Endothelial cell of umbilical vein (primary cell): ENCODE results near the gene LPP.

ENCODE experiments used
- EZH2 ChIP-seq: IDR thresholded peaks from 2 replicates; pipeline ENCODE4 v1.6.1; 2012; ENCODE audit warnings: borderline replicate concordance, low read depth, mild to moderate bottlenecking, moderate library complexity, low read length, inconsistent platforms; ENCODE audit not compliant: severe bottlenecking
- JUN ChIP-seq: IDR thresholded peaks from 2 replicates; pipeline ENCODE4 v1.6.1; 2011; ENCODE audit warnings: borderline replicate concordance, low read depth; ENCODE audit not compliant: insufficient read length, insufficient read depth
- MAX ChIP-seq: IDR thresholded peaks from 2 replicates; pipeline ENCODE4 v1.6.1; 2011; ENCODE audit not compliant: insufficient read depth, insufficient read length
- MYC ChIP-seq: IDR thresholded peaks from one replicate; pipeline ENCODE4 v1.6.1; 2011; ENCODE audit warnings: mild to moderate bottlenecking, low read depth, low read length
- POLR2A ChIP-seq: IDR thresholded peaks from 2 replicates; pipeline ENCODE4 v1.6.1; 2012; ENCODE audit warnings: low read depth, mild to moderate bottlenecking, control low read depth, low read length
- POLR2AphosphoS5 ChIP-seq: IDR thresholded peaks from 2 replicates; pipeline ENCODE4 v1.6.1; 2012; ENCODE audit warnings: low read depth, mild to moderate bottlenecking, control low read depth, low read length, moderate library complexity; ENCODE audit not compliant: insufficient read depth
- TF ChIP-seq, protein P1 (sequence below), 2 donors: IDR thresholded peaks; 1 replicate in 1 of 2; 2 replicates in 1 of 2; pipeline ENCODE4 v1.5.1; 2011; ENCODE audit warnings: low read length in 2 of 2, mild to moderate bottlenecking in 2 of 2, moderate library complexity in 2 of 2, control low read depth in 1 of 2, inconsistent platforms in 1 of 2, low read depth in 1 of 2; ENCODE audit not compliant: insufficient read depth in 1 of 2; ENCODE audit errors: extremely low read depth in 1 of 2

- TF ChIP-seq, protein P1, sequence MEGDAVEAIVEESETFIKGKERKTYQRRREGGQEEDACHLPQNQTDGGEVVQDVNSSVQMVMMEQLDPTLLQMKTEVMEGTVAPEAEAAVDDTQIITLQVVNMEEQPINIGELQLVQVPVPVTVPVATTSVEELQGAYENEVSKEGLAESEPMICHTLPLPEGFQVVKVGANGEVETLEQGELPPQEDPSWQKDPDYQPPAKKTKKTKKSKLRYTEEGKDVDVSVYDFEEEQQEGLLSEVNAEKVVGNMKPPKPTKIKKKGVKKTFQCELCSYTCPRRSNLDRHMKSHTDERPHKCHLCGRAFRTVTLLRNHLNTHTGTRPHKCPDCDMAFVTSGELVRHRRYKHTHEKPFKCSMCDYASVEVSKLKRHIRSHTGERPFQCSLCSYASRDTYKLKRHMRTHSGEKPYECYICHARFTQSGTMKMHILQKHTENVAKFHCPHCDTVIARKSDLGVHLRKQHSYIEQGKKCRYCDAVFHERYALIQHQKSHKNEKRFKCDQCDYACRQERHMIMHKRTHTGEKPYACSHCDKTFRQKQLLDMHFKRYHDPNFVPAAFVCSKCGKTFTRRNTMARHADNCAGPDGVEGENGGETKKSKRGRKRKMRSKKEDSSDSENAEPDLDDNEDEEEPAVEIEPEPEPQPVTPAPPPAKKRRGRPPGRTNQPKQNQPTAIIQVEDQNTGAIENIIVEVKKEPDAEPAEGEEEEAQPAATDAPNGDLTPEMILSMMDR (IDR thresholded peaks at IDR 0.05; ENCODE audit: extremely low read depth in 1 of 2, insufficient read depth in 1 of 2, low read depth in 1 of 2, low read length in 2 of 2): no peak
- TF ChIP-seq POLR2A (no peak), MYC (no peak), POLR2AphosphoS5 (no peak), MAX (no peak), EZH2 (no peak), JUN (no peak)
Observed at GRCh38 chr3:188832146-188832545, 678.2 kb downstream of the LPP start.
